IMR-90 (cell line): Measurements from ENCODE around the gene HYCC1. TPM values are rescaled to one million over a fixed set of nuclear protein-coding genes. Genes with fewer than 3 reads are reported as not detected.

Source experiments
- ATAC-seq: fragments of 200-7000 bp; cut with Tn5 transposase; 2 replicates; pipeline ENCODE4 v1.9.1; 2020; ENCODE audit warnings: low read depth, mild to moderate bottlenecking, moderate library complexity
- BruUV-seq: library from RNA; stranded (reverse); fragments of 400-500 nt; replicated peaks from 2 replicates; lab custom pipeline; 2021; lab: Mats Ljungman, UMichigan
- CTCF ChIA-PET: fragments of 300-600 bp; formaldehyde crosslinking; extraction: SDS; loops from one replicate; lab custom pipeline; 2021; ENCODE audit warnings: antibody characterized with exemption; lab: Yijun Ruan, JAX
- POLR2A ChIA-PET: fragments of 300-600 bp; sonication (Branson Sonifier 250); formaldehyde crosslinking; loops from one replicate; lab custom pipeline; 2022; ENCODE audit warnings: antibody characterized with exemption; ENCODE audit not compliant: unreplicated experiment; lab: Charles Lee
- DNase-seq: peaks from one replicate; pipeline ENCODE4 v3.0.0; 2013
- H2AFZ ChIP-seq: replicated peaks from 2 replicates; pipeline ENCODE3; 2013; ENCODE audit warnings: low read length, mild to moderate bottlenecking; ENCODE audit not compliant: poor library complexity
- H2AK5ac ChIP-seq: 2 replicates; pipeline ENCODE4 v1.6.1; 2013; ENCODE audit warnings: low read depth, low read length, inconsistent platforms
- H2AK9ac ChIP-seq: replicated peaks from 2 replicates; pipeline ENCODE3; 2013; ENCODE audit warnings: mild to moderate bottlenecking, low read depth, low read length, moderate library complexity; ENCODE audit not compliant: poor library complexity
- H2BK120ac ChIP-seq: 2 replicates; pipeline ENCODE4 v1.6.1; 2013; ENCODE audit warnings: low read depth, low read length, inconsistent platforms
- H2BK15ac ChIP-seq: 3 replicates; pipeline ENCODE4 v1.6.1; 2013; ENCODE audit warnings: low read depth, low read length, inconsistent platforms
- H2BK20ac ChIP-seq: 2 replicates; pipeline ENCODE4 v1.6.1; 2013; ENCODE audit warnings: low read depth, mild to moderate bottlenecking, inconsistent platforms, low read length, moderate library complexity
- H2BK5ac ChIP-seq: 2 replicates; pipeline ENCODE4 v1.6.1; 2013; ENCODE audit warnings: mild to moderate bottlenecking, low read depth, low read length, inconsistent platforms; ENCODE audit not compliant: poor library complexity, severe bottlenecking
- H3K14ac ChIP-seq: replicated peaks from 2 replicates; pipeline ENCODE4 v1.6.1; 2013; ENCODE audit warnings: low read depth, low read length, inconsistent platforms
- H3K18ac ChIP-seq: 2 replicates; pipeline ENCODE4 v1.6.1; 2013; ENCODE audit warnings: low read depth, low read length, control low read depth
- H3K23ac ChIP-seq: 2 replicates; pipeline ENCODE4 v1.6.1; 2013; ENCODE audit warnings: low read depth, low read length, inconsistent platforms
- H3K27ac ChIP-seq: 2 replicates; pipeline ENCODE4 v1.5.1; 2013; ENCODE audit warnings: mild to moderate bottlenecking, control low read depth, low read length; ENCODE audit not compliant: insufficient read depth
- H3K27me3 ChIP-seq: 2 replicates; pipeline ENCODE4 v1.6.1; 2013; ENCODE audit warnings: low read length; ENCODE audit not compliant: control insufficient read depth, insufficient read depth
- H3K36me3 ChIP-seq: 2 replicates; pipeline ENCODE4 v1.6.1; 2013; ENCODE audit warnings: low read length, mixed read lengths; ENCODE audit not compliant: control insufficient read depth, insufficient read depth
- H3K4ac ChIP-seq: 2 replicates; pipeline ENCODE4 v1.6.1; 2013; ENCODE audit warnings: low read depth, low read length, inconsistent platforms
- H3K4me1 ChIP-seq: 2 replicates; pipeline ENCODE4 v1.6.1; 2013; ENCODE audit warnings: low read length, mixed read lengths; ENCODE audit not compliant: control insufficient read depth, insufficient read depth
- H3K4me2 ChIP-seq: 2 replicates; pipeline ENCODE4 v1.6.1; 2013; ENCODE audit warnings: low read depth, mild to moderate bottlenecking, control low read depth, low read length, moderate library complexity
- H3K4me3 ChIP-seq: 2 replicates; pipeline ENCODE4 v1.5.1; 2013; ENCODE audit warnings: low read depth, mild to moderate bottlenecking, control low read depth, low read length, moderate library complexity; ENCODE audit not compliant: insufficient read depth
- H3K56ac ChIP-seq: 2 replicates; pipeline ENCODE4 v1.6.1; 2013; ENCODE audit warnings: low read length, inconsistent platforms; ENCODE audit not compliant: insufficient read depth; ENCODE audit errors: extremely low read depth
- H3K79me1 ChIP-seq, 2 experiments: 2 replicates each; pipeline ENCODE4 v1.6.1; 2013; ENCODE audit warnings: low read length in 2 of 2, inconsistent platforms in 1 of 2, low read depth in 1 of 2
- H3K9ac ChIP-seq: 2 replicates; pipeline ENCODE4 v1.6.1; 2013; ENCODE audit warnings: low read depth, low read length, control low read depth
- H3K9me1 ChIP-seq: 2 replicates; pipeline ENCODE4 v1.6.1; 2013; ENCODE audit warnings: low read length, inconsistent platforms; ENCODE audit not compliant: insufficient read depth
- H3K9me3 ChIP-seq: 2 replicates; pipeline ENCODE4 v1.6.1; 2013; ENCODE audit warnings: low read length; ENCODE audit not compliant: control insufficient read depth, insufficient read depth
- H4K20me1 ChIP-seq: 2 replicates; pipeline ENCODE4 v1.6.1; 2013; ENCODE audit warnings: low read length, inconsistent platforms; ENCODE audit not compliant: insufficient read depth
- H4K5ac ChIP-seq: 2 replicates; pipeline ENCODE4 v1.6.1; 2013; ENCODE audit warnings: mild to moderate bottlenecking, low read depth, low read length, control low read depth
- H4K8ac ChIP-seq, 2 experiments: 2 replicates each; pipeline ENCODE4 v1.6.1; 2013; ENCODE audit warnings: low read depth in 2 of 2, low read length in 2 of 2, control low read depth in 1 of 2, inconsistent platforms in 1 of 2
- H4K91ac ChIP-seq: 2 replicates; pipeline ENCODE4 v1.6.1; 2013; ENCODE audit warnings: low read depth, low read length, inconsistent platforms; ENCODE audit not compliant: insufficient read depth
- BHLHE40 ChIP-seq: fragments of 150-350 bp; IDR thresholded peaks from 2 replicates; pipeline ENCODE4 v1.6.1; 2016; ENCODE audit warnings: mild to moderate bottlenecking, low read depth, low read length
- CEBPB ChIP-seq: IDR thresholded peaks from 2 replicates; pipeline ENCODE4 v1.6.1; 2012; ENCODE audit warnings: low read depth, low read length, improper control_type of control experiment
- CHD1 ChIP-seq: IDR thresholded peaks from 2 replicates; pipeline ENCODE4 v1.6.1; 2012; ENCODE audit warnings: low read depth, low read length, improper control_type of control experiment
- CTCF ChIP-seq: conservative IDR thresholded peaks from 2 replicates; pipeline ENCODE4 v1.5.1; 2012; ENCODE audit warnings: mild to moderate bottlenecking, low read depth, low read length, improper control_type of control experiment
- ELK1 ChIP-seq: fragments of 150-350 bp; IDR thresholded peaks from 2 replicates; pipeline ENCODE4 v1.6.1; 2016; ENCODE audit warnings: low read depth, mild to moderate bottlenecking, low read length, moderate library complexity, borderline replicate concordance
- FOS ChIP-seq: fragments of 150-350 bp; IDR thresholded peaks from 2 replicates; pipeline ENCODE4 v1.6.1; 2016; ENCODE audit warnings: low read depth, low read length
- MAFK ChIP-seq: IDR thresholded peaks from 2 replicates; pipeline ENCODE4 v1.6.1; 2012; ENCODE audit warnings: low read depth, low read length, improper control_type of control experiment
- MAZ ChIP-seq: IDR thresholded peaks from 2 replicates; pipeline ENCODE4 v1.6.1; 2012; ENCODE audit warnings: low read depth, mild to moderate bottlenecking, low read length, improper control_type of control experiment, moderate library complexity, borderline replicate concordance
- MXI1 ChIP-seq: IDR thresholded peaks from 2 replicates; pipeline ENCODE4 v1.6.1; 2012; ENCODE audit warnings: low read depth, mild to moderate bottlenecking, low read length, moderate library complexity, borderline replicate concordance
- NFE2L2 ChIP-seq: fragments of 150-350 bp; IDR thresholded peaks from 2 replicates; pipeline ENCODE4 v1.6.1; 2016; ENCODE audit warnings: low read depth, mild to moderate bottlenecking, low read length
- POLR2A ChIP-seq: IDR thresholded peaks from 2 replicates; pipeline ENCODE4 v1.6.1; 2012; ENCODE audit warnings: mild to moderate bottlenecking, low read depth, low read length
- RAD21 ChIP-seq: IDR thresholded peaks from 2 replicates; pipeline ENCODE4 v1.6.1; 2012; ENCODE audit warnings: low read length, improper control_type of control experiment
- RCOR1 ChIP-seq: IDR thresholded peaks from 2 replicates; pipeline ENCODE4 v1.6.1; 2012; ENCODE audit warnings: mild to moderate bottlenecking, low read length, improper control_type of control experiment; ENCODE audit not compliant: insufficient replicate concordance
- RFX5 ChIP-seq: IDR thresholded peaks from 2 replicates; pipeline ENCODE4 v1.8.0; 2012; ENCODE audit warnings: low read depth, mild to moderate bottlenecking, low read length, moderate library complexity
- SMC3 ChIP-seq: fragments of 150-350 bp; IDR thresholded peaks from 2 replicates; pipeline ENCODE4 v1.6.1; 2016; ENCODE audit warnings: low read depth, mild to moderate bottlenecking, antibody characterized with exemption, low read length, moderate library complexity
- USF2 ChIP-seq: fragments of 150-350 bp; IDR thresholded peaks from 2 replicates; pipeline ENCODE4 v1.6.1; 2017; ENCODE audit warnings: mild to moderate bottlenecking, antibody characterized with exemption, low read length, low read depth
- WGBS, 2 experiments: methylation state at CpG; one replicate each; pipeline versions ENCODE4 v1.1.5 to v1.1.7; 2013; ENCODE audit warnings: missing lambda C conversion rate in 2 of 2; ENCODE audit not compliant: insufficient read length in 1 of 2; ENCODE audit errors: extremely low coverage in 2 of 2; 5-methylcytosine and 5-hydroxymethylcytosine counted together
- dilution Hi-C: fragments of 300-500 bp; cut with HindIII; formaldehyde crosslinking; loops from one replicate; pipeline ENCODE4 v1.14.3; 2018; ENCODE audit warnings: low sequenced_read_pairs; ENCODE audit not compliant: unreplicated experiment
- in situ Hi-C: fragments of 300-500 bp; cut with MboI; formaldehyde crosslinking; loops from 3 replicates; pipeline ENCODE4 v1.14.3; 2019; ENCODE audit warnings: low sequenced_read_pairs, inconsistent platforms, mixed read lengths
- intact Hi-C: fragments of 100-400 bp; cut with micrococcal nuclease; formaldehyde crosslinking; loops from 2 replicates; pipeline ENCODE4 v1.10.0; 2022
- polyA plus RNA-seq, 3 experiments: library from polyadenylated mRNA; depleted of rRNA; stranded (reverse); fragments of >200 nt; gene quantifications; 2 replicates each; pipeline ENCODE4 v1.2.3, GENCODE V29; 2012; ENCODE audit warnings: low replicate concordance in 1 of 3
- total RNA-seq: library from RNA; depleted of rRNA; stranded (reverse); fragments of >200 nt; gene quantifications from 2 replicates; pipeline ENCODE4 v1.2.3, GENCODE V29; 2012

Gene HYCC1
- total and polyA plus RNA-seq, 2 of the 4 experiments (the other 2 are of a cell fraction): 44.1 to 78.3 TPM

- no TSS peak for BruUV-seq
- Histone ChIP-seq H3K23ac (no peak overlapping the region), H4K8ac (no peak overlapping the region), H4K91ac (no peak overlapping the region), H3K56ac (no peak overlapping the region), H2BK20ac (no peak overlapping the region), H3K27me3 (no peaks in the 10 kb centered on the region), H3K18ac (no peak overlapping the region), H3K14ac (no peak overlapping the region), H3K4me2 (no peak overlapping the region), H3K79me1 (peaks cover 8 to 21% of the 10 kb centered on the region in 2 experiments), H3K27ac (no peak overlapping the region), H2BK120ac (no peak overlapping the region), H2AFZ (no peak overlapping the region), H3K4me1 (no peaks in the 10 kb centered on the region), H3K9me1 (peaks cover 3% of the 10 kb centered on the region; the same call in 1 of the 2 replicates), H2AK5ac (no peak overlapping the region; the same call in 1 of the 2 replicates), H3K9ac (no peak overlapping the region), H2AK9ac (no peak overlapping the region), H3K36me3 (peaks cover 8% of the 10 kb centered on the region), H3K4me3 (no peak overlapping the region), H3K9me3 (no peaks in the 10 kb centered on the region), H3K4ac (no peak overlapping the region), H2BK5ac (no peak overlapping the region), H4K5ac (no peak overlapping the region), H4K20me1 (no peaks in the 10 kb centered on the region), H2BK15ac (no peak overlapping the region)
- dilution Hi-C loops: no loop called here
- no peak for TF ChIP-seq BHLHE40
- no peak for TF ChIP-seq MAZ
- TF ChIP-seq NFE2L2: no peak
- TF ChIP-seq SMC3: no peak
- no peak for TF ChIP-seq RAD21
- no peak for TF ChIP-seq CHD1
- TF ChIP-seq RCOR1: no peak
- no peak for TF ChIP-seq POLR2A
- no peak for TF ChIP-seq USF2
- TF ChIP-seq ELK1: no peak
- no peak for TF ChIP-seq CEBPB
- no peak for TF ChIP-seq MAFK
- no peak for TF ChIP-seq RFX5
- TF ChIP-seq FOS: no peak
- no peak for TF ChIP-seq MXI1
- no peak for TF ChIP-seq CTCF
- DNase-seq: no peak
- ChIA-PET CTCF (no interaction called here), POLR2A (no interaction called here)
- in situ Hi-C loops: no loop called here
- WGBS, 2 experiments: no CpG with 5 or more reads among the region's 3 CpGs
- intact Hi-C loops: no loop called here
- ATAC-seq: no peak
These were observed 44.9 kb downstream of the HYCC1 start for GRCh38 chr7:22969010-22969431.
